Activated naive CD4-positive, alpha-beta T cell treated with anti-CD3 and anti-CD28 coated beads, Interleukin-2, amount 50 U/mL, for 16 hours (primary cell): Measurements from ENCODE around the gene EMC9.

ENCODE experiments used
- DNase-seq: peaks from one replicate; pipeline ENCODE4 v3.0.0-alpha.2; 2020

Gene EMC9

GRCh38 chr14:24102357-24103048 lies 38.9 kb downstream of the EMC9 start:
- DNase-seq, result no peak

- no peak for DNase-seq
These were observed 40.4 kb downstream of the EMC9 start for GRCh38 chr14:24100982-24101494.

- DNase-seq, result no peak
These were observed 41.0 kb downstream of the EMC9 start for GRCh38 chr14:24100197-24100981.

GRCh38 chr14:24098927-24099813 lies 42.2 kb downstream of the EMC9 start:
- DNase-seq, result no peak

- no peak for DNase-seq
These were observed 43.0 kb downstream of the EMC9 start for GRCh38 chr14:24098229-24098926.

GRCh38 chr14:24096545-24097181 lies 44.7 kb downstream of the EMC9 start:
- no peak for DNase-seq

GRCh38 chr14:24095271-24096068 lies 45.9 kb downstream of the EMC9 start:
- DNase-seq, result peak; percentile 62

- DNase-seq, result peak; percentile 28
These were observed 46.5 kb downstream of the EMC9 start for GRCh38 chr14:24094841-24095270.

- peak; percentile 91 for DNase-seq
These were observed 47.2 kb downstream of the EMC9 start, which contains the start of gene PCK2 for GRCh38 chr14:24093901-24094840. Gene PCK2 (plus strand): TSS chr14:24094311. CDS start chr14:24094406, 95 bp downstream.

GRCh38 chr14:24093207-24093900 lies 48.0 kb downstream of the EMC9 start:
- DNase-seq, result no peak

GRCh38 chr14:24092505-24093206 lies 48.7 kb downstream of the EMC9 start:
- DNase-seq, result no peak

GRCh38 chr14:24092110-24092504 lies 49.3 kb downstream of the EMC9 start:
- DNase-seq, result no peak

GRCh38 chr14:24089890-24090289 lies 51.5 kb downstream of the EMC9 start:
- no peak for DNase-seq
